ENCODE results near the gene EYS. TPM values are rescaled to one million over a fixed set of nuclear protein-coding genes. Genes with fewer than 3 reads are reported as not detected.
A peak's percentile ranks its signal among the peaks of the same experiment; 100 is the strongest.
"Not testable (repeated sequence)": the region's sequence is repeated elsewhere in the genome, so short reads cannot be mapped to it uniquely, and the experiment has no call there.

The EYS gene
- total and polyA plus RNA-seq, 9 of the 15 experiments (the other 6 are each of a cell fraction or from before 2014, with no cell fraction given), result 0.03 to 0.36 (median 0.10) TPM; not detected in 2

- in situ Hi-C loops (cut with MboI), result not testable (repeated sequence)
Observed at GRCh38 chr6:65483652-65484051, 223.4 kb downstream of the EYS start.

DNA sequence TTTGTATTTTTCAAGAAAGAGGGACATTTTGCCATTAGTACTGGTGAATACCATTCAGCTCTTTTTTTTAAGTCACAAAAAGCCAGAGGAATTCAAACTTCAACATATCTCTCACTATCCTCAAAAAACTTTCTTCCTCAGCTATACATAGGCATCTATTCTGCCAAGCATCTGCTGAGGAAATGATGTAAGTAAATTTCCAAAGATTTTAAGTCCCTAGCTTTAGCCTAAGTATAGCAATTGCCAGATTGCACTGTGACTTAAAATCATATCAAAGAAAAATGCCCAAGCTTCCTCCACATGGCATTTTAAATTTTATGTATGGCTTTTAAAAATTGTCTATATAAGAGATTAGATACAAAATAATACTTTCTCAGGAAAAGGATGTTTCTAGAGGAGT is 237.4 kb downstream of the EYS start:
- Histone ChIP-seq H3K27me3 (ENCODE audit: control insufficient read depth in 2 of 2, insufficient read depth in 2 of 2, low read length in 2 of 2) (no peaks in the 10 kb centered on the region), H2AFZ (ENCODE audit: low read depth, low read length) (no peak overlapping the region), H3K4me2 (ENCODE audit: insufficient read depth, low read length) (no peak overlapping the region), H3K9me1 (ENCODE audit: control insufficient read depth, insufficient read depth, low read length) (no peaks in the 10 kb centered on the region), H3K4me1 (replicated peaks in 1 of 2; ENCODE audit: control insufficient read depth in 2 of 2, insufficient read depth in 2 of 2, low read length in 2 of 2) (no peaks in the 10 kb centered on the region), H3K9ac (ENCODE audit: insufficient read depth in 1 of 2, low read depth in 2 of 2, low read length in 2 of 2) (no peak overlapping the region), H3K27ac (ENCODE audit: extremely low read depth, low read depth, low read length) (no peak overlapping the region), H3K4me3 (no peak overlapping the region), H4K20me1 (replicated peaks; ENCODE audit: control insufficient read depth, insufficient read depth, low read length) (no peaks in the 10 kb centered on the region), H3K79me2 (ENCODE audit: control insufficient read depth, insufficient read depth, low read length) (no peaks in the 10 kb centered on the region), H3K9me3 (replicated peaks; ENCODE audit: control insufficient read depth, insufficient read depth, low read depth, low read length) (no peaks in the 10 kb centered on the region), H3K36me3 (ENCODE audit: control insufficient read depth, insufficient read depth, low read length) (no peaks in the 10 kb centered on the region)
- CTCF ChIA-PET (ENCODE audit: low intra/inter-chr PET ratio), result no interaction called here
- DNase-seq (ENCODE audit: extremely low read depth in 1 of 4, low spot score in 3 of 4) (no peak), ATAC-seq (no peak), FAIRE-seq (no peak)
- BruUV-seq (replicated peaks), result no TSS peak
- intact Hi-C loops (cut with micrococcal nuclease) (no loop called here), in situ Hi-C loops (cut with MboI) (no loop called here)
- TF ChIP-seq ZNF217 (CRISPR knock-in tag; IDR thresholded peaks at IDR 0.05), result no peak
- no peak for TF ChIP-seq DEAF1 (CRISPR knock-in tag; IDR thresholded peaks at IDR 0.05)
- POLR2A ChIA-PET, result no interaction called here

More at GRCh38 chr6:65483652-65484051, 223.4 kb downstream of the EYS start:
- peak; percentile 94 for TF ChIP-seq ZNF431 (CRISPR knock-in tag; IDR thresholded peaks at IDR 0.05)
- H3K36me3 ChIP-seq (ENCODE audit: control insufficient read depth, insufficient read depth, low read length); intact Hi-C loops (cut with micrococcal nuclease); FAIRE-seq; CTCF ChIA-PET (ENCODE audit: low intra/inter-chr PET ratio); H3K9me1 ChIP-seq (ENCODE audit: control insufficient read depth, insufficient read depth, low read length); H3K4me2 ChIP-seq (ENCODE audit: insufficient read depth, low read length); H3K9me3 ChIP-seq (replicated peaks; ENCODE audit: control insufficient read depth, insufficient read depth, low read depth, low read length); H2AFZ ChIP-seq (ENCODE audit: low read depth, low read length); H3K27me3 ChIP-seq (ENCODE audit: control insufficient read depth in 2 of 2, insufficient read depth in 2 of 2, low read length in 2 of 2); H3K4me3 ChIP-seq; DNase-seq (ENCODE audit: extremely low read depth in 1 of 4, low spot score in 3 of 4); H3K4me1 ChIP-seq (replicated peaks in 1 of 2; ENCODE audit: control insufficient read depth in 2 of 2, insufficient read depth in 2 of 2, low read length in 2 of 2); H3K79me2 ChIP-seq (ENCODE audit: control insufficient read depth, insufficient read depth, low read length); BruUV-seq (replicated peaks); POLR2A ChIA-PET; H4K20me1 ChIP-seq (replicated peaks; ENCODE audit: control insufficient read depth, insufficient read depth, low read length); H3K27ac ChIP-seq (ENCODE audit: extremely low read depth, low read depth, low read length); ATAC-seq; H3K9ac ChIP-seq (ENCODE audit: insufficient read depth in 1 of 2, low read depth in 2 of 2, low read length in 2 of 2): not testable (repeated sequence)
- 12% methylated on average over 7 of the region's 7 CpGs for WGBS (ENCODE audit: insufficient coverage, low coverage, missing lambda C conversion rate)
